ENCODE data around the gene GPR137.
"Not testable (repeated sequence)": the region's sequence is repeated elsewhere in the genome, so short reads cannot be mapped to it uniquely, and the experiment has no call there.

Gene GPR137

GRCh38 chr11:64313491-64314145 lies 28.0 kb downstream of the GPR137 start:
- H3K36me3 ChIP-seq (ENCODE audit: low read depth), result peaks cover 24% of the 10 kb centered on the region
- ATAC-seq (ENCODE audit: low read depth), result no peak
- no peaks in the 10 kb centered on the region for H3K9me3 ChIP-seq (ENCODE audit: severe bottlenecking)
- H3K4me1 ChIP-seq (ENCODE audit: insufficient read depth, poor library complexity, severe bottlenecking), result peaks cover 8% of the 10 kb centered on the region
- no peak for TF ChIP-seq CTCF (IDR thresholded peaks at IDR 0.05; ENCODE audit: poor library complexity, severe bottlenecking)
- no peaks in the 10 kb centered on the region for H3K27me3 ChIP-seq (ENCODE audit: insufficient read depth, poor library complexity, severe bottlenecking)
- H3K4me3 ChIP-seq (ENCODE audit: severe bottlenecking), result no peak overlapping the region
- H3K27ac ChIP-seq (ENCODE audit: poor library complexity, severe bottlenecking), result peak overlapping the region; percentile 82
- peak; percentile 67 for DNase-seq (ENCODE audit: low spot score)

- Histone ChIP-seq H3K4me3 (ENCODE audit: severe bottlenecking) (no peak overlapping the region), H3K27me3 (ENCODE audit: insufficient read depth, poor library complexity, severe bottlenecking) (no peaks in the 10 kb centered on the region), H3K27ac (ENCODE audit: poor library complexity, severe bottlenecking) (peak overlapping the region; percentile 82), H3K36me3 (ENCODE audit: low read depth) (peaks cover 24% of the 10 kb centered on the region), H3K9me3 (ENCODE audit: severe bottlenecking) (no peaks in the 10 kb centered on the region), H3K4me1 (ENCODE audit: insufficient read depth, poor library complexity, severe bottlenecking) (peaks cover 9% of the 10 kb centered on the region)
- TF ChIP-seq CTCF (IDR thresholded peaks at IDR 0.05; ENCODE audit: poor library complexity, severe bottlenecking), result no peak
- ATAC-seq (ENCODE audit: low read depth) (no peak), DNase-seq (ENCODE audit: low spot score) (no peak)
These were observed 28.6 kb downstream of the GPR137 start for GRCh38 chr11:64314146-64314804.

- H3K4me1 ChIP-seq (ENCODE audit: insufficient read depth, poor library complexity, severe bottlenecking), result peaks cover 15% of the 10 kb centered on the region
- TF ChIP-seq CTCF (IDR thresholded peaks at IDR 0.05; ENCODE audit: poor library complexity, severe bottlenecking), result no peak
- H3K4me3 ChIP-seq (ENCODE audit: severe bottlenecking), result no peak overlapping the region
- H3K9me3 ChIP-seq (ENCODE audit: severe bottlenecking), result no peaks in the 10 kb centered on the region
- ATAC-seq (ENCODE audit: low read depth) (no peak), DNase-seq (ENCODE audit: low spot score) (peak; percentile 46)
- H3K27me3 ChIP-seq (ENCODE audit: insufficient read depth, poor library complexity, severe bottlenecking), result no peaks in the 10 kb centered on the region
- peaks cover 29% of the 10 kb centered on the region for H3K36me3 ChIP-seq (ENCODE audit: low read depth)
- no peak overlapping the region for H3K27ac ChIP-seq (ENCODE audit: poor library complexity, severe bottlenecking)
These were observed 29.3 kb downstream of the GPR137 start for GRCh38 chr11:64314805-64315561.

- H3K9me3 ChIP-seq (ENCODE audit: severe bottlenecking); H3K4me3 ChIP-seq (ENCODE audit: severe bottlenecking); ATAC-seq (ENCODE audit: low read depth); H3K4me1 ChIP-seq (ENCODE audit: insufficient read depth, poor library complexity, severe bottlenecking); H3K27me3 ChIP-seq (ENCODE audit: insufficient read depth, poor library complexity, severe bottlenecking): not testable (repeated sequence)
- DNase-seq (ENCODE audit: low spot score), result peak; percentile 53
- Histone ChIP-seq H3K27ac (ENCODE audit: poor library complexity, severe bottlenecking) (peak overlapping the region; percentile 95), H3K36me3 (ENCODE audit: low read depth) (peaks cover 38% of the 10 kb centered on the region)
These were observed 30.2 kb downstream of the GPR137 start for GRCh38 chr11:64315667-64316526.

Measured in RWPE2 (cell line).